HG02943 (cell line): ENCODE measurements around the gene INHBE.
"Not testable (repeated sequence)": the region's sequence is repeated elsewhere in the genome, so short reads cannot be mapped to it uniquely, and the experiment has no call there.

Source experiments
- ATAC-seq: cut with Tn5 transposase; IDR thresholded peaks from one replicate; pipeline ENCODE4 v1.9.1; 2021; ENCODE audit warnings: mild to moderate bottlenecking, low read depth, moderate library complexity; ENCODE audit not compliant: unreplicated experiment

INHBE gene

DNA sequence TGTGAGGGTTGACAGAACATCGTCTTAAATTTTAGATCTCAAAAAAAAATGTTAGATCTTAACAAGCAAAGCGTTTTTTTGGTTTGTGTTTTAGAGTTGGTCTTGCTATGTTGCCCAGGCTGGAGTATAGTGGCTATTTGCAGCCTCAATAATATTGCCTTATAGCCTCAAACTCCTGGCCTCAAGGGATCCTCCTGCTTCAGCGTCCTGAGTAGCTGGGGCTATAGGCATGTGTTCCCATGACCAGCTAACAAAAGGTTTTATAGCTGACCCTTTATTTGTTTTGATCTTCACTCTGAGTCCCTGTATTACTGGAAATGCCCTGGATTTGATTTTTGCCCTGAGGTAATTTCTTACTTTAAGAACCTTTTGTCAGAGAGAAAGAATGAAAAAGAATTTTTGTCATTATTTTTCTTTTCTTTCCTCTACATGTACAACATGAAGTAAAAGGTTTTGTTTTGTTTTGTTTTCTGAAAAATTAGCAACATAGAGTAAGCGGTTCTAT, 15.3 kb upstream of the INHBE start:
- no peak for ATAC-seq

DNA sequence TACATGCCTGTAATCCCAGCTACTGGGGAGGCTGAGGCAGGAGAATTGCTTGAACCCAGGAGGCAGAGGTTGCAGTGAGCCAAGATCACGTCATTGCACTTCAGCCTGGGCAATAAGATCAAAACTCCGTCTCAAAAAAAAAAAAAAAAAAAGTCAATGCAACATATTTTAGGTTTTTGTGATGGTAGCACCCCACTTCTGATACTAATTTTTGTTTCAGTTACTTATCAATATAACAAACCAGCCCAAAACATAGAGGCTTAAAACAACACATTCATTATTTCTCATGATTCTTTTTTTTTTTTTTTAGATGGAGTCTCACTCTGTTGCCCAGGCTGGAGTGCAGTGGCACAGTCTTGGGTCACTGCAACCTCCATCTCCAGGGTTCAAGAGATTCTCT, 13.7 kb upstream of the INHBE start:
- ATAC-seq: not testable (repeated sequence)

GRCh38 chr12:57441846-57442427, 13.2 kb upstream of the INHBE start:
- no peak for ATAC-seq

GRCh38 chr12:57444337-57444736, 10.8 kb upstream of the INHBE start:
- not testable (repeated sequence) for ATAC-seq

DNA sequence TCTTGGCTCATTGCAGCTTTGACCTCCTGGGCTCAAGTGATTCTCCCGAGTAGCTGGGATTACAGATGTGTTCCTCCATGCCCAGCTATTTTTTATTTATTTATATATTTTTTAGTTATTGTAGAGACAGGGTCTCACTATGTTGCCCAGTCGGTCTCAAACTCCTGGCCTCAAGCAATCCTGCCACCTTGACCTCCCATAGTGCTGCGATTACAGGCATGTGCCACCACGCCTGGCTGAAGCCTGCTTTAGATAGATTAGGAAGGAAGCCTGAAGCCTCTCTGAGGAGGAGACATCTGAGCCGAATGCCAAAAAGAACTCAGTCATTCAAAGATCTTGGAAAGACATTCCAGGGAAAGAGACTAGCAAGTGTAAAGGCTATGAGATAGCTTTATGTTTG, 10.4 kb upstream of the INHBE start:
- no peak for ATAC-seq

DNA sequence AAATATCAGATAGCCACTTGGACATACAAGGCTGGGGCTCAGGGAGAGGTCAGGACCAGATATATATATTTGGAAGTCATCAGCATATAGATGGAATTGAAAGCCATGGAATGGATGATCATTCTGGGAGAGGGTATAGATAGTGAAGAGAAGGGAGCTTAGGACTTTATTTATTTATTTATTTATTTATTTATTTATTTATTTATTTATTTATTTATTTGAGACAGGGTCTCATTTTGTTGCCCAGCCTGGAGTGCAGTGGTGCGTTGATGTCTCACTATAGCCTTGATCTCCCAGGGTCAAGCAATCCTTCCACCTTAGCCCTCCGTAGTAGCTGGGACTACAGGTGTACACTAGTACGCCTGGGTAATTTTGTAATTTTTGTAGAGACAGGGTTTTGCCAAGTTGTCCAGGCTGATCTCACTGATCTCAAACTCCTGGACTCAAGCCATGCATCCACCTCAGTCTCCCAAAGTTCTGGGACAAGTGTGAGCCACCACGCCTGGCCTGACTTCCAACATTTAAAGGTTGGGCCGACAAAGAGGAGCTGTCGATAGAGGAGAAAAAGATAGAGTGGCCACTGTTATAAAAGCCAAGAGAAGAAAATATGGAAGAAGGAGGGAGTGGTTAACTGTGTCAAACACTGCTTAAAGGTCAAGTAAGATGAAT, 8.7 kb upstream of the INHBE start:
- no peak for ATAC-seq

DNA sequence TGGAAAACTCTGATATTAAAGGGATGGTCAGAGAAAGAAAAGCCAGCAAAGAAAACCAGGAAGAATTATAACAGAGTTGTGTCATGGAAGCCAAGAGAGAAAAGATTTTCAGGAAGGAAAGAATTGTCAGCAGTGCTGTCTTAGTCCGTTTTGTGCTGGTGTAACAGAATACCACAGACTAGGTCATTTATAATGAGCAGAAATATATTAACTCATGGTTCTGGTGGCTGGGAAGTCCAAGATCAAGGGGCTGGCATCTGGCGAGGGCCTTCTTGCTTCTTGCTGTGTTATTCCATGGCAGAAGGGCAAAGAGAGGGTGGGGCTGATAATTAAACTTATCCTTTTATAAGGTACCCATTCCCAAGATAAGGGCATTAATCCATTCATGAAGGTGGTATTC, 6.4 kb upstream of the INHBE start:
- ATAC-seq: no peak

DNA sequence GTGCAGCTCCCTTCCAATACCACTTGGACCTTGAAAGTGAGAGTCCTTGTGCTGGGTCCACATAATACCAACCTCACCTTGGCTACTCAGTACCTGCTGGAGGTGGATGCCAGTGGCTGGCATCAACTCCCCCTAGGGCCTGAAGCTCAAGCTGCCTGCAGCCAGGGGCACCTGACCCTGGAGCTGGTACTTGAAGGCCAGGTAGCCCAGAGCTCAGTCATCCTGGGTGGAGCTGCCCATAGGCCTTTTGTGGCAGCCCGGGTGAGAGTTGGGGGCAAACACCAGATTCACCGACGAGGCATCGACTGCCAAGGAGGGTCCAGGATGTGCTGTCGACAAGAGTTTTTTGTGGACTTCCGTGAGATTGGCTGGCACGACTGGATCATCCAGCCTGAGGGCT, 5.7 kb upstream of the INHBE start:
- no peak for ATAC-seq

DNA sequence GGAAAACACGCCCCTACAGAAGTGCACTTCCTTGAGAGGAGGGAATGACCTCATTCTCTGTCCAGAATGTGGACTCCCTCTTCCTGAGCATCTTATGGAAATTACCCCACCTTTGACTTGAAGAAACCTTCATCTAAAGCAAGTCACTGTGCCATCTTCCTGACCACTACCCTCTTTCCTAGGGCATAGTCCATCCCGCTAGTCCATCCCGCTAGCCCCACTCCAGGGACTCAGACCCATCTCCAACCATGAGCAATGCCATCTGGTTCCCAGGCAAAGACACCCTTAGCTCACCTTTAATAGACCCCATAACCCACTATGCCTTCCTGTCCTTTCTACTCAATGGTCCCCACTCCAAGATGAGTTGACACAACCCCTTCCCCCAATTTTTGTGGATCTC, 5.0 kb upstream of the INHBE start:
- ATAC-seq: no peak

GRCh38 chr12:57451233-57451778, 3.8 kb upstream of the INHBE start:
- ATAC-seq: no peak

- no peak for ATAC-seq
Measured at GRCh38 chr12:57452181-57452936, 2.7 kb upstream of the INHBE start.

DNA sequence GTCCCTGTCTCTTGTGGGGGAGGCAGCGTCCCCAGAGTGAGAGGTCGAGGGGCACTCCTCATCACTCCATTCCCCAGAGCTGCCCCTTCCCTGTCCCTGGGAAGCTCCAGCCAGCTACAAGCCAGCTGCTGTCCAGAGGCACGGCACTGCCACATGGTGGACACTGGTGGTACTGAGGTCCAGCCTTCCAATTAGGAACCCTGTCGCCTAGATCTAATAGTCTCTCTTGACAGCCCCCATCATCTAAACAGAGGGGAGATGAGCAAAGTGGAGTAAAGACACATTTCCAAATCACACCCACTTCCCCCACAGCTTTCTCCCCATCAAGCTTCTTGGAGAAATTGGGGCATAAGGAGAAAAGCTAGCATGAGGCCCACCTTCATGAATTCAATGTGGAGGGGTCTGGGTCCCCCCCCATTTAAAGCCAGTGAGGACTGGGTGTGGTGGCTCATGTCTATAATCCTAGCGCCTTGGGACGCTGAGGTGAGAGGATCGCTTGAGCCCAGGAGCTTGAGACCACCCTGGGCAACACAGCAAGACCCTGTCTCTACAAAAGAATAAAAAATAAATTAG, 2.1 kb upstream of the INHBE start:
- ATAC-seq: no peak

- ATAC-seq: no peak
Measured at GRCh38 chr12:57454213-57454565, 918 bp upstream of the INHBE start.

DNA sequence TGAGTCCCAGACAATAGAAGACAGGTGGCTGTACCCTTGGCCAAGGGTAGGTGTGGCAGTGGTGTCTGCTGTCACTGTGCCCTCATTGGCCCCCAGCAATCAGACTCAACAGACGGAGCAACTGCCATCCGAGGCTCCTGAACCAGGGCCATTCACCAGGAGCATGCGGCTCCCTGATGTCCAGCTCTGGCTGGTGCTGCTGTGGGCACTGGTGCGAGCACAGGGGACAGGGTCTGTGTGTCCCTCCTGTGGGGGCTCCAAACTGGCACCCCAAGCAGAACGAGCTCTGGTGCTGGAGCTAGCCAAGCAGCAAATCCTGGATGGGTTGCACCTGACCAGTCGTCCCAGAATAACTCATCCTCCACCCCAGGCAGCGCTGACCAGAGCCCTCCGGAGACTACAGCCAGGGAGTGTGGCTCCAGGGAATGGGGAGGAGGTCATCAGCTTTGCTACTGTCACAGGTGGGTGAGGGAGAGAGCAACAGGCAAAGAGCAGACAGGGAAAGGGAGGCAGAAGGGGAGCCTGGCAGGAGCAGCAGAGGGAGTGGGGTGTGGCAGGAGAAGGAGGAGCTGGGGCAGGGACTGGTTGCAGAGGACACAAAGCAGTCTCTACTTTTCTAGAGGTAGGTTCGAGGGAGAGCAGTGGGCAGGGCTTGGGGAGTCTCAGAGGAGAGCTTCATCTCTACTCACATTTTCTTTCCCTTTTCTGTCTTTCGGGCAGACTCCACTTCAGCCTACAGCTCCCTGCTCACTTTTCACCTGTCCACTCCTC, 452 bp downstream of the INHBE start:
- no peak for ATAC-seq

DNA sequence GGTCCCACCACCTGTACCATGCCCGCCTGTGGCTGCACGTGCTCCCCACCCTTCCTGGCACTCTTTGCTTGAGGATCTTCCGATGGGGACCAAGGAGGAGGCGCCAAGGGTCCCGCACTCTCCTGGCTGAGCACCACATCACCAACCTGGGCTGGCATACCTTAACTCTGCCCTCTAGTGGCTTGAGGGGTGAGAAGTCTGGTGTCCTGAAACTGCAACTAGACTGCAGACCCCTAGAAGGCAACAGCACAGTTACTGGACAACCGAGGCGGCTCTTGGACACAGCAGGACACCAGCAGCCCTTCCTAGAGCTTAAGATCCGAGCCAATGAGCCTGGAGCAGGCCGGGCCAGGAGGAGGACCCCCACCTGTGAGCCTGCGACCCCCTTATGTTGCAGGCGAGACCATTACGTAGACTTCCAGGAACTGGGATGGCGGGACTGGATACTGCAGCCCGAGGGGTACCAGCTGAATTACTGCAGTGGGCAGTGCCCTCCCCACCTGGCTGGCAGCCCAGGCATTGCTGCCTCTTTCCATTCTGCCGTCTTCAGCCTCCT, 1.1 kb downstream of the INHBE start:
- no peak for ATAC-seq

- no peak for ATAC-seq
Measured at GRCh38 chr12:57456737-57457490, 1.8 kb downstream of the INHBE start.

DNA sequence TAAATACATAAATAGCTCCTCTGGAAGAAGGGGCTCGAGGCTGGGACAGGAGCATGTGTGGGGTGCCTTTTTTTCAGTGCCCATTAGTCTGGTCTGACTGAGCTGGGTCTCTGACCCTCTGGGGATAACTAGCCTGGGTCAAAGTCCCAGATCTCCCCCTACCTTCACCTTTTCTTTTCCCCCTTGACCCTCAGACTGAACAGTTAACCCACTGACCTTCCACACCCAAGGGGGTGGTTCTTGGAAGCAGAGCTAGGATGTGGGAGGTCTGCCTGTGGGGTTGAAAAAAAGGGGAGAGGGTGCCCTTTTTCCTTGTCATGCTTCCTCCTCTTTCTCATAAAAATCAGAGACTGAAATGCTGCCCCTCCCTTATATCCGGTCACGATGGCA, 3.6 kb downstream of the INHBE start:
- ATAC-seq: no peak

GRCh38 chr12:57459055-57459749, 4.1 kb downstream of the INHBE start:
- ATAC-seq: peak; percentile 56
